Activated CD4-positive, alpha-beta T cell treated with anti-CD3 and anti-CD28 coated beads, Interleukin-2, amount 10 ng/mL, durations not matched to agents 7 days and 5 days (primary cell): ENCODE measurements around the gene PACS2. TPM values are rescaled to one million over a fixed set of nuclear protein-coding genes. Genes with fewer than 3 reads are reported as not detected.
"Not testable (repeated sequence)": the region's sequence is repeated elsewhere in the genome, so short reads cannot be mapped to it uniquely, and the experiment has no call there.

Experiments used
- CTCF ChIA-PET: fragments of 350-600 bp; sonication (Branson Sonifier 250); formaldehyde crosslinking; loops from one replicate; lab custom pipeline; 2021; ENCODE audit warnings: antibody characterized with exemption; lab: Charles Lee
- POLR2A ChIA-PET: fragments of 350-600 bp; sonication (Branson Sonifier 250); formaldehyde crosslinking; loops from one replicate; lab custom pipeline; 2021; ENCODE audit warnings: antibody characterized with exemption; lab: Charles Lee
- DNase-seq: peaks from one replicate; pipeline ENCODE4 v3.0.0-alpha.2; 2020
- H3K27ac Mint-ChIP-seq: one replicate; pipeline ENCODE4 v1.8.0; 2021; ENCODE audit warnings: mild to moderate bottlenecking, moderate library complexity, mixed read lengths
- H3K27me3 Mint-ChIP-seq: one replicate; pipeline ENCODE4 v1.8.0; 2021; ENCODE audit warnings: mixed read lengths
- H3K36me3 Mint-ChIP-seq: one replicate; pipeline ENCODE4 v1.8.0; 2021; ENCODE audit warnings: low read depth, mixed read lengths
- H3K4me1 Mint-ChIP-seq: one replicate; pipeline ENCODE4 v1.8.0; 2021; ENCODE audit warnings: mixed read lengths
- H3K4me3 Mint-ChIP-seq: one replicate; pipeline ENCODE4 v1.8.0; 2021; ENCODE audit warnings: mild to moderate bottlenecking, moderate library complexity, mixed read lengths
- H3K9me3 Mint-ChIP-seq: one replicate; pipeline ENCODE4 v1.8.0; 2021; ENCODE audit warnings: mixed read lengths
- total RNA-seq, 2 experiments: library from RNA; stranded (reverse); gene quantifications; one replicate each; pipeline ENCODE4 v1.2.3, GENCODE V29; 2021

Gene PACS2
- total RNA-seq, 2 experiments from 2014 or later: 43.3 to 46.8 TPM

DNA sequence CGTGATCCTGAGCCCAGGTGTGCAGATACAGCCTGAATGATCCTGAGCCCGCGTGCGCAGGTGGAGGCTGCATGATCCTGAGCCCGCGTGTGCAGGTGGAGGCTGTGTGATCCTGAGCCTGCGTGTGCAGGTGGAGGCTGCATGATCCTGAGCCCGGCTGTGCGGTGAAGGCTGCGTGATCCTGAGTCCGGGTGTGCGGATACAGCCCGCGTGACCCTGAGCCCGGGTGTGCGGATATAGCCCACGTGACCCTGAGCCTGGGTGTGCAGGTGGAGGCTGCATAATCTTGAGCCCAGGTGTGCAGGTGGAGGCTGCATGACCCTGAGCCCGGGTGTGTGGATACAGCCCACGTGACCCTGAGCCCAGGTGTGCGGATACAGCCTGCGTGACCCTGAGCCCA, 34.0 kb upstream of the PACS2 start:
- Mint-ChIP-seq H3K9me3 (no peaks in the 10 kb centered on the region), H3K27me3 (no peaks in the 10 kb centered on the region), H3K4me1 (peaks cover 47% of the 10 kb centered on the region), H3K27ac (no peak overlapping the region), H3K36me3 (peaks cover 16% of the 10 kb centered on the region), H3K4me3 (no peak overlapping the region)
- CTCF ChIA-PET: no interaction called here
- POLR2A ChIA-PET: no interaction called here
- DNase-seq: no peak

DNA sequence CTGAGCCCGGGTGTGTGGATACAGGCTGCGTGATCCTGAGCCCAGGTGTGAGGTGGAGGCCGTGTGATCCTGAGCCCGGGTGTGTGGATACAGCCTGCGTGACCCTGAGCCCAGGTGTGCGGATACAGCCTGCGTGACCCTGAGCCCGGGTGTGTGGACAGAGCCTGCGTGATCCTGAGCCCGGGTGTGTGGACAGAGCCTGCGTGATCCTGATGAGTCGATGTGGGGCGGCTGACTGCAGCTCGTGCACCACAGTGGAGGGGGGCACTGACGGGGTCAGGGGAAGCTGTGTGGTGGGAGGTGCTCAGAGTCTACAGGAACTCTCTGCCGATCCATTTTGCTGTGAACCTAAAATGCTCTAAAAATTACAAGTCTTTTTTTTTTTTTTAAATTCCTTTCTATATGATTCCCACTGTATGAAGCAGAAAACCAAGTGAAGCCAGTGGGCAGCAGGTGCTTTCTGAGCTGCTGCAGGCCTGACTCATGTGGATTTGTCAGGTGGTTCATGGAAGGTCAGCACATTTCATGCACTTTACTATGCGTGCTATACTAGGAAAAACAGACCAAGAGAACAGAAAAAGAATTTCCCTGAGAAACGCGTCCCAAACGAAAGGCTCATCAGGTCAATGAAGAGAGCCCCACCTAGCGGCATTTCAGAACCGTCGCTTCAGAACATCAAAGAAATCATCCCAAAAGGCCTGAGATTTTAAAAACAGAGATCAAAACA, 33.0 kb upstream of the PACS2 start:
- POLR2A ChIA-PET: no interaction called here
- peak; percentile 52 for DNase-seq

DNA sequence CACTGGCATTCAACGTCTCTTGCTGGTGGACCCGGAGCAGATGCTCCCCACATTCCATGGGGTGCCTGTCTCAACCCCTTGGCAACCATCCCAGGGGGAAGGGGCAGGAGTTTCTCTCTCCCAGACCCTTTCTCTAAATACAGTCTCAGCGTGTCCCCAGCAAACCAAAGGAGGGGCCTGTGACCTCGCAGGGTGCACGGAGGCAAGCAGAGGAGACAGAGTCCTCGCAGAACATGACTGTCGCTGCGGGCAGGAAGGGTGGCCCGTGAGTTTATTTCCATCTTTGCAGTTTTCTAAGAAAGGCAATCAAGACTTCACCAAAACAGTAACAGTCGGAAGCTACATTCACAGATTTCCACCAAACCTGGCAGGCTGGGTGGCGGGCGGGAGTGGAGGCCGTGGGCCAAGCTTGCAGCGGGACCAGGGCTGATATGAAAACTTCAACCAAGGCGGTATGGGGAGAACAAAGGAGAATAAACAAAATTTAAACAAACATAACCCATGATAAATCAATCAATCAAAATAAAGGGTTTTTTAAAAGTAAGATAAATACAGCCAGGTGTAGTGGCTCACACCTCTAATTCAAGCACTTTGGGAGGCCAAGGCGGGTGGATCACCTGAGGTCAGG, 32.3 kb upstream of the PACS2 start:
- peaks cover 49% of the 10 kb centered on the region for H3K4me1 Mint-ChIP-seq
- no peak overlapping the region for H3K27ac Mint-ChIP-seq
- no peak for DNase-seq
- H3K36me3 Mint-ChIP-seq: peaks cover 16% of the 10 kb centered on the region
- H3K27me3 Mint-ChIP-seq: no peaks in the 10 kb centered on the region
- CTCF ChIA-PET: no interaction called here
- POLR2A ChIA-PET: no interaction called here
- H3K4me3 Mint-ChIP-seq: no peak overlapping the region
- no peaks in the 10 kb centered on the region for H3K9me3 Mint-ChIP-seq

More for the DNA sequence above, 33.0 kb upstream of the PACS2 start:
- Mint-ChIP-seq H3K27ac (no peak overlapping the region), H3K4me1 (peaks cover 49% of the 10 kb centered on the region), H3K4me3 (no peak overlapping the region), H3K9me3 (no peaks in the 10 kb centered on the region), H3K27me3 (no peaks in the 10 kb centered on the region), H3K36me3 (peaks cover 16% of the 10 kb centered on the region)
- CTCF ChIA-PET: interaction anchor here (0.6 kb wide), 1 partner anchor 1602 kb away, joined by 3 read pairs; no protein-coding TSS in a partner anchor

DNA sequence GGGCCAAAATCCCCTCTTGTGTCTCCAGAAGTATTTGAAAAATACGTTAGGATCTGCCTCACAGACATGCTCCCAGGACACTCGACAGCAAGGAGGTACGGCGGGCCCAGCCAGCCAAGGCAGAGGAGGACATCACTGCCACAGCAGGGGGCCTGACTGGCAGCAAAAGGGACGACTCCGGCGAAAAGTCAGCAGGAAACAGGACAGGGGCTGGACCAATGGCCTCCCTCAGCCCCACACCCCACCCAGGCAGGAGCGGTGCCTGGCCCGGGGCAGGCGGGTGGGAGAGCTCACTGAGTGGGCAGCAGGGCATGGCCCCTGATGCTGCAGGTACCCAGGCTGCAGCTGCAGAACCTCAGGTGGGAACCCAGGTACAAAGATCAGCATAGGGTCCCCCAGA, 31.5 kb upstream of the PACS2 start:
- Mint-ChIP-seq H3K9me3 (no peaks in the 10 kb centered on the region), H3K4me3 (no peak overlapping the region), H3K27ac (no peak overlapping the region), H3K27me3 (no peaks in the 10 kb centered on the region), H3K4me1 (peaks cover 49% of the 10 kb centered on the region), H3K36me3 (peaks cover 16% of the 10 kb centered on the region)
- ChIA-PET POLR2A (no interaction called here), CTCF (no interaction called here)
- no peak for DNase-seq

DNA sequence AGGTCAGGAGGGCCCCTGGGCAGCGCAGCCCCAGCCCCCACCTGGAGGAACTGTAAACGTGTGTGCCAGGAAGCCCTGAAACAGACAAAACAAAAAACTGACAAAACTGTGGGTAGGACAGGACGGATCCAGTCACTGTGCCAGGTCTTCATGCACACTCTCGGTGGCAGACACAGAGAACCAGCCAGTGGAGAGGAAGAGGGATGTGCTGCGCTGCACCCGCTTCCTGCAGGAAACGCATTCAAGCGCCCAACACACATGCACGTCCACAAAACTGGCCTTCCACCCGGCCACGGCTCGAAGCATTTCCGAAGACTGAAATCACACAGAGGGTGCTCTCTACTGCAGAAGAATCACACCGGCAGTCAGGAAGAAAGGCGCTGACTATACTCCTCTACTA, 30.6 kb upstream of the PACS2 start:
- POLR2A ChIA-PET: interaction anchor here (0.8 kb wide), 1 partner anchor 104 kb away, joined by 3 read pairs; no protein-coding TSS in a partner anchor
- Mint-ChIP-seq H3K4me3 (peak overlapping the region; percentile 11), H3K27ac (peak overlapping the region; percentile 87)

DNA sequence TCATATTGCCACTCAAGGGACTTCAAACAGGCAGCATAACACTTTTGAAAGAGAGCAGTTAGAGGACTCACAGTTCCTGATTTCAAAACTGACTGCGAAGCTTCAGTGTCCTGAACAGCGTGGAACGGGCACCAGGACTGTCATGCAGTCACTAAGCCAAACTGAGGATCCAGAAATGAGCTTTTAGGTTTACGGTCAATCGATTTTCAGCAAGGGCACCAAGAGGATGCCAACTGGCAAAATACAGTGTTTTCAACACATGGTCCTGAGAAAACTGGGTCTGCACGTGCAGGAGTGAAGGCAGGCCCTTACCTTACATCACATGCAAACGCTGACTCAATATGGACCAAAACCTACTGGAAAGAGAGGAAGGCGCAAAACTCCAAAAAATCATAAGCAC, 29.4 kb upstream of the PACS2 start:
- no peaks in the 10 kb centered on the region for H3K9me3 Mint-ChIP-seq
- no peak for DNase-seq
- ChIA-PET POLR2A (no interaction called here), CTCF (interaction anchor here (0.6 kb wide), 1 partner anchor 1940 kb away, joined by 5 read pairs; no protein-coding TSS in a partner anchor)
- no peak overlapping the region for H3K4me3 Mint-ChIP-seq
- no peak overlapping the region for H3K27ac Mint-ChIP-seq
- H3K36me3 Mint-ChIP-seq: peaks cover 16% of the 10 kb centered on the region
- peaks cover 46% of the 10 kb centered on the region for H3K4me1 Mint-ChIP-seq
- H3K27me3 Mint-ChIP-seq: no peaks in the 10 kb centered on the region

More for the DNA sequence above, 30.6 kb upstream of the PACS2 start:
- no peaks in the 10 kb centered on the region for H3K27me3 Mint-ChIP-seq
- CTCF ChIA-PET: no interaction called here
- peaks cover 49% of the 10 kb centered on the region for H3K4me1 Mint-ChIP-seq
- peaks cover 16% of the 10 kb centered on the region for H3K36me3 Mint-ChIP-seq
- H3K9me3 Mint-ChIP-seq: no peaks in the 10 kb centered on the region
- peak; percentile 53 for DNase-seq

DNA sequence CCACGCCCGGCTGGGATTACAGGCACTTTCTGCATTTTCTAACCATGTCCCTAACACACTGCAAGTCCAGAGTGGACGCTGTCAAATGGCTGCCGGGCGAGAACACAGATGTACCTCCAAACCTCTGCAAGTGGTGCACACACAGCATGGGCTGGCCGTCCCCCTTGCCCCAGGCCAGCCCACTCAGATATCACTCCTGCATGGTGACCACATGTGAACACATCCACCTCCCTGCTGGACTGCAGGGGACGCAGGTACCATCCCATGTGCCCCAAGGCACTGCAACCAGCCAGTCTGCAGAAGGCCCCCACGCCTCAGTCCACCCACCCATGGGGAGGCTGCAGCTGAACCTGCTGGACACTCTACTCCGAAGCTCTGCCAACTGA, 27.8 kb upstream of the PACS2 start:
- peaks cover 16% of the 10 kb centered on the region for H3K36me3 Mint-ChIP-seq
- no peak for DNase-seq
- no peaks in the 10 kb centered on the region for H3K9me3 Mint-ChIP-seq
- H3K27me3 Mint-ChIP-seq: no peaks in the 10 kb centered on the region
- H3K27ac Mint-ChIP-seq: no peak overlapping the region
- POLR2A ChIA-PET: no interaction called here
- no peak overlapping the region for H3K4me3 Mint-ChIP-seq
- H3K4me1 Mint-ChIP-seq: peaks cover 55% of the 10 kb centered on the region
- CTCF ChIA-PET: no interaction called here

DNA sequence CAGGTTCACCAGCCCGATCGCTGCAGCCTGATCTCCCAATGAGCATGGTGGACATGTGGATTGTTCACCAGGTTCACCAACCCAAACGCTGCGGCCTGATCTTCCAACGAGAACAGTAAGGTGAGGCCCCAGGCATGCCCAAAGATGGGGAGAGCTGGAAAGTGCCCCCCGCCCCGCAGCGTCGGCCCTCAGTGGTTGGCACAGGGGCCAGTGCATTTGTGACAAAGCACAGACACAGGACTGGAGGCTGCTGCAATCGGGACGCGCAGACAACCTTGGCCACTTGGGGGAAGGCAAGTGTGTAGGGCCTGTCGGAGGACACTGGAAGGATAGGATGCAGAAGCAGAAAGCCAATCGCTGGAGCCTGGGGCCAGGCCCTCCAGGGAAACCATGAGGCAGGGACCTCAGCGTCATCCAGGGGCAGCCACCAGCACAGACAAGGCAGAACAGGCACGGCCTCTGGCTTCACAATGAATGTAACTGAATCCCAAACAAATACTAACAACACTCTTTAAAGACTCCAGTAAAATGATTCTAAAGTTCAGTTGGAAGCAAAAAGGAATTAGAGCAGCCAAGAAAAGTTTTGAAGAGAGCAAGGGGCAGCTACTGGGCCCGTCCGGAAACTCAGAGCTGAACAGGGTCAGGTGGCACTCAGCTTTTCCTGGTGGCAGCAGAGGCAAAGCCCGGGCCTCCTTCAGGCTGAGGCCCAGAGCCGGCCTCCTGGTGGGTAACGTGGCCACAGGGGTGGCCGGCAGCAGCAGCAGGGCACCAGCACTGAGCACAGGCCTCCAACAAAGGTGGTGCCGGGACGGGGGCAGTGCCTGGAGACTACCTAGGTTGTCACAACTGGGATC, 27.1 kb upstream of the PACS2 start:
- peaks cover 16% of the 10 kb centered on the region for H3K36me3 Mint-ChIP-seq
- CTCF ChIA-PET: interaction anchor here (1.0 to 1.3 kb wide), 2 partner anchors 17 to 198 kb away, joined by 3 read pairs; no protein-coding TSS in a partner anchor
- H3K4me1 Mint-ChIP-seq: peaks cover 54% of the 10 kb centered on the region
- no peaks in the 10 kb centered on the region for H3K27me3 Mint-ChIP-seq
- DNase-seq: no peak
- no peaks in the 10 kb centered on the region for H3K9me3 Mint-ChIP-seq
- no peak overlapping the region for H3K27ac Mint-ChIP-seq
- POLR2A ChIA-PET: no interaction called here
- no peak overlapping the region for H3K4me3 Mint-ChIP-seq

DNA sequence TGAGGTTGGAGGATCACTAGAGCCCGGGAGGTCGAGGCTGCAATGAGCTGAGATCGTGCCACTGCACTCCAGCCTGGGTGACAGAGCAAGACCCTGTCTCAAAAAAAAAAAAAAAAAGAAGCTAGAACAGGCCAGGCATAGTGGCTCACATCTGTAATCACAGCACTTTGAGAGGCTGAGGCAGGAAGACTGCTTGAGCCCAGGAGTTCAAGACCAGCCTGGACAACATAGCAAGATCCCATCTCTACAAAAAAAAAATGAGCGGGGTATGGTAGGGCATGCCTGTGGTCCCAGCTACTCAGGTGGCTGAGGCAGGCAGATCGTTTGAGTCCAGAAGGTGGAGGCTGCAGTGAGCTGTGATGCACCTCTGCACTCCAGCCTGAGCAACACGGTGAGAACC, 25.6 kb upstream of the PACS2 start:
- CTCF ChIA-PET: interaction anchor here (0.6 to 1.3 kb wide), 4 partner anchors 12 to 1699 kb away, joined by 3 to 4 read pairs (median 4); partner anchors contain the start of gene BRF1
- DNase-seq, H3K9me3 Mint-ChIP-seq, H3K4me3 Mint-ChIP-seq, H3K27me3 Mint-ChIP-seq, POLR2A ChIA-PET: not testable (repeated sequence)
- H3K4me1 Mint-ChIP-seq: peaks cover 55% of the 10 kb centered on the region
- H3K36me3 Mint-ChIP-seq: peaks cover 13% of the 10 kb centered on the region
- peak overlapping the region; percentile 80 for H3K27ac Mint-ChIP-seq

DNA sequence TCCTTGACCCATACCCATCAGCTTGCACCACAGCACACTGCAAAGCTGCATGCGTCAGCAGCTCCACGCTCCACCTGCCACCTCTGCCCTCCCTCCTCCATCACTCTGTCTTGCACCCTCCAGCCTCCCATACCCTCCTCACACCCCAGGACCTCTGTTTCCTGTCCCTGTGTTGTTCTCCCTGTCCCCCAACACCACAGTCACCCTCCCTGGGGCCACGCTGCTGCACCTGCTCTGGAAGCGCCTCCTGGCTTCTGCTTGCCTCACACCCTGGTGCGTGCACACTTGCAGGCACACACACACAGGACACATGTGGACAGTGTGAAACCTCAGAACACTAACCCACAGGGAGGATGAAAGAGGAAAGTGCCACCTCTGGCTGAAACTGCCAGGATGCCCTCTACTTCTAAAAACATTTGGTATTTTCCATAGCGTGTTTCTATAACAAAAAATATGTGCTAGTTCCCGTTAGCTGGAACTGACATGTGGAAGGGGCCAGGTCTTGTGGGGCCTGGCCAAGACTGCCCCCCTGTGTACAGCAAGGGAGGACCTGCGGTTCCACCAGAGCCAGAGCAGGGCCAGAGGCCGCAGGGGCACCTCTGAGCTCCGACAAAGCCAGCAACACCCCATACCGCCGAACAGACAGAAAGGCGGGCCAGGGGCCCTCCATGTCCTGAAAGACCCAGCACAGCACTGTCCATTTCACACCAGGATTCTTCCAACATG, 23.8 kb upstream of the PACS2 start:
- Mint-ChIP-seq H3K27me3 (no peaks in the 10 kb centered on the region), H3K4me1 (peaks cover 51% of the 10 kb centered on the region), H3K27ac (peak overlapping the region; percentile 69), H3K4me3 (no peak overlapping the region), H3K36me3 (peaks cover 4% of the 10 kb centered on the region), H3K9me3 (no peaks in the 10 kb centered on the region)
- POLR2A ChIA-PET: no interaction called here
- CTCF ChIA-PET: interaction anchor here (0.6 kb wide), 1 partner anchor 42 kb away, joined by 3 read pairs; the partner anchor contains the start of gene BTBD6
- DNase-seq: no peak

DNA sequence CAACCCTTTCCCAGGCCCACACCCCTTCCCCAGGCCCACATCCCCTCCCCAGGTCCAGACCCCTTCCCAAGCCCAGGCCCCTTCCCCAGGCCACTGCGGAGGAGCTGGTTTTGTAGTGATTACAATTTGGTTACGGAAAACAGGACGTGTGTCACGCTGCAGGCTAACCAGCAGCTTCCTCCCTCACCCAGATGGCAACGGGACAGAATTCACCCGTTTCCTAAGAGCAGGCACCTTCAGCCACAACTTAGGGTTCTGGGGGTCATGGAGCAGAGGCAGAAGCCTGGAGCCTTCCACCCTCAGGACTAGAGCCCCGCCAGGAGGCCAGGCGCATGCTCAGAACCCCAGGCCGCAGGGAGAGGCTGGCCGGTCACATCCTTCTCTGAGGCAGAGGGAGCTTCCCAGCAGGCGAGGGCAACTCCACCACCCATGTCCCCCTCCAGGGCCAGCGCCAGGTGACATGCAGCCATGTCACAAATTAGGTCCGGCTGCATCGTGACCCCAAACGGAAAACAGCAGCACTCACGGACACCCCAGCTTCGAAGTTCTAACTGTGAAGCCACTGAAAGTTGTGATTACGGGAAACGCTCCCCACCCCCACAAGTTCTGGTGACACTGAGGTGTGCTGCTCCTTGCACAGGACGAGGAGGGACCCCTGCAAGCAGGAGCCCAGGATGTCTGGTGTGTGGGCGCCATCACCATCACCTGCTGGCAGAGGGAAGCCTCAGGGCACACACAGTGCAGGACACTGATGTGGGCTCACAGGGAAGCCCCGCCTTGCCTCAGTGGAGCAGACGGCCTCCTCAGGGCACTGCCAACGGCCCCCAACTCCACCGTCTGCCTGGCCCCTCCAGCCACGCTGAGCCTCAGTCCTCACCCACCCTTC, 21.5 kb upstream of the PACS2 start:
- H3K4me1 Mint-ChIP-seq: peaks cover 55% of the 10 kb centered on the region
- peak; percentile 57 for DNase-seq
- peak overlapping the region; percentile 66 for H3K4me3 Mint-ChIP-seq
- no peaks in the 10 kb centered on the region for H3K9me3 Mint-ChIP-seq
- no peaks in the 10 kb centered on the region for H3K27me3 Mint-ChIP-seq
- peaks cover 5% of the 10 kb centered on the region for H3K36me3 Mint-ChIP-seq
- peak overlapping the region; percentile 88 for H3K27ac Mint-ChIP-seq
- POLR2A ChIA-PET: interaction anchor here (0.7 kb wide), 1 partner anchor 8 kb away, joined by 7 read pairs; the partner anchor contains the start of gene BRF1
- CTCF ChIA-PET: interaction anchor here (1.2 to 1.7 kb wide), 4 partner anchors 13 to 203 kb away, joined by 3 to 4 read pairs (median 4); partner anchors contain the start of gene BTBD6
